ENCODE data around the gene SHISA2.
"Not testable (repeated sequence)": the region's sequence is repeated elsewhere in the genome, so short reads cannot be mapped to it uniquely, and the experiment has no call there.

The SHISA2 gene

GRCh38 chr13:26051657-26052311 lies at the start of gene SHISA2:
TSS of gene SHISA2 (minus strand) at chr13:26052016. CDS start at chr13:26050975, 1,041 bp downstream.
- no peak for DNase-seq

- no peak for DNase-seq
These were observed 44.2 kb upstream of the SHISA2 start for GRCh38 chr13:26095846-26096610.

- no peak for DNase-seq
These were observed 43.5 kb upstream of the SHISA2 start for GRCh38 chr13:26095338-26095737.

- DNase-seq, result not testable (repeated sequence)
These were observed 25.0 kb upstream of the SHISA2 start for GRCh38 chr13:26076821-26077220.

GRCh38 chr13:26075498-26075897 lies 23.7 kb upstream of the SHISA2 start:
- DNase-seq, result no peak

GRCh38 chr13:26074706-26075105 lies 22.9 kb upstream of the SHISA2 start:
- DNase-seq, result no peak

- not testable (repeated sequence) for DNase-seq
These were observed 20.5 kb upstream of the SHISA2 start for GRCh38 chr13:26072335-26072734.

- DNase-seq, result no peak
These were observed 19.9 kb upstream of the SHISA2 start for GRCh38 chr13:26071691-26072090.

- not testable (repeated sequence) for DNase-seq
These were observed 17.8 kb upstream of the SHISA2 start for GRCh38 chr13:26069642-26070041.

- not testable (repeated sequence) for DNase-seq
These were observed 16.6 kb upstream of the SHISA2 start for GRCh38 chr13:26068372-26068771.

- DNase-seq, result no peak
These were observed 15.8 kb upstream of the SHISA2 start for GRCh38 chr13:26067601-26068000.

- DNase-seq, result not testable (repeated sequence)
These were observed 14.7 kb upstream of the SHISA2 start for GRCh38 chr13:26066492-26066891.

GRCh38 chr13:26062853-26063444 lies 11.1 kb upstream of the SHISA2 start:
- DNase-seq, result peak; percentile 43

- peak; percentile 18 for DNase-seq
These were observed 10.1 kb upstream of the SHISA2 start for GRCh38 chr13:26061947-26062346.

- no peak for DNase-seq
These were observed 9.4 kb upstream of the SHISA2 start for GRCh38 chr13:26061256-26061655.

GRCh38 chr13:26060357-26060756 lies 8.5 kb upstream of the SHISA2 start:
- DNase-seq, result no peak

- DNase-seq, result no peak
These were observed 6.9 kb upstream of the SHISA2 start for GRCh38 chr13:26058704-26059103.

GRCh38 chr13:26054896-26055295 lies 3.1 kb upstream of the SHISA2 start:
- no peak for DNase-seq

GRCh38 chr13:26053418-26053980 lies 1.7 kb upstream of the SHISA2 start:
- DNase-seq, result peak; percentile 52

GRCh38 chr13:26052337-26052736 lies 521 bp upstream of the SHISA2 start:
- DNase-seq, result no peak

GRCh38 chr13:26051231-26051656 lies 572 bp downstream of the SHISA2 start:
- no peak for DNase-seq

GRCh38 chr13:26050568-26051230 lies 1.1 kb downstream of the SHISA2 start:
- no peak for DNase-seq

GRCh38 chr13:26048741-26049140 lies 3.1 kb downstream of the SHISA2 start:
- no peak for DNase-seq
